Measurements from ENCODE around the gene ULK2. TPM values are rescaled to one million over a fixed set of nuclear protein-coding genes. Genes with fewer than 3 reads are reported as not detected.

ULK2 gene
- total RNA-seq, 1 donor from 2014 or later = 24.5 TPM

DNA sequence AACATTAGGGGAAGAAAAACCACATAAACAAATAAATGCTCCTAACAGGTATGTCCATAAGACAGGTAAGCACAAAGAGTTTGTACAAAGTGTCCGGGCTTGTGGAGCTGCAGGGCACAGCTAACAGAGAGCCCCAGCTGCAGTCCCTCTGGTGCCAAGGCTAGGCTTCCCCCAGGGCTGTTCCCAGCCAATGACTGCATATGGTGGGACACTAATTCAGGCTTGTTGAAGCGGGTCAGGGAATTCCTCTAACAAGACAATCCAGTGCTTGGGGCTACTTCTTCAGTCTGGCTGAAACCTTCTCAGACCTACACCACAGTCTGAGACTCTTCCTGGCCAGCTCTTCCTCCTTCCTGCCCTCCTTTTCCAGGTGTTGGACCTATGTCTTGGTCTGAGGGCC is 67.9 kb downstream of the ULK2 start:
- Histone ChIP-seq H3K36me3 (ENCODE audit: control insufficient read depth, insufficient read depth, low read length) (peaks cover 2% of the 10 kb centered on the region), H3K27me3 (ENCODE audit: control insufficient read depth, insufficient read depth, low read length) (no peaks in the 10 kb centered on the region), H3K4me3 (ENCODE audit: low read depth, low read length) (no peak overlapping the region)
- TF ChIP-seq CTCF (IDR thresholded peaks at IDR 0.05; ENCODE audit: insufficient read depth, low read length, poor library complexity, severe bottlenecking) = no peak
- no peak for DNase-seq (ENCODE audit: low read depth)

DNA sequence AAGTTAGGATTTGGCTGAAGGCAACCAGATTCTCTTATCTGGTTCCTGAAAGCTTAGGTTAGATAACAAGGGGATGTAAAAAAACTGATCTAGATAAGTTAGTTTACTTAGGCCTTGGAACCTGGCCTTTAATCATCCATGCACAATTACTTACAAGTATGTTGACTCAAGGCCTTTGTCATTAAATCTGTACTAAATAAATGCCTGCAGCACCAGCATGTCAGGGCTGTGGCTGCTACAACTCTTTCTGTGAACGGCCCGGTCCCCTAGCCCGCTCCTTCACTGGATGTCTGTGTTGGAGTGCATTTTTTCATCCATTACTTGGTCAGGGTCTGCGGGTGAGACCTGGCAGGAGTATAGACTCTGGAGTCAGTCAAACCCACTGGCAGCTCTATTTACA is 71.3 kb downstream of the ULK2 start:
- DNase-seq (ENCODE audit: low read depth) = no peak
- Histone ChIP-seq H3K27me3 (ENCODE audit: control insufficient read depth, insufficient read depth, low read length) (no peaks in the 10 kb centered on the region), H3K4me3 (ENCODE audit: low read depth, low read length) (no peak overlapping the region), H3K36me3 (ENCODE audit: control insufficient read depth, insufficient read depth, low read length) (peaks cover 1% of the 10 kb centered on the region)
- TF ChIP-seq CTCF (IDR thresholded peaks at IDR 0.05; ENCODE audit: insufficient read depth, low read length, poor library complexity, severe bottlenecking) = no peak

DNA sequence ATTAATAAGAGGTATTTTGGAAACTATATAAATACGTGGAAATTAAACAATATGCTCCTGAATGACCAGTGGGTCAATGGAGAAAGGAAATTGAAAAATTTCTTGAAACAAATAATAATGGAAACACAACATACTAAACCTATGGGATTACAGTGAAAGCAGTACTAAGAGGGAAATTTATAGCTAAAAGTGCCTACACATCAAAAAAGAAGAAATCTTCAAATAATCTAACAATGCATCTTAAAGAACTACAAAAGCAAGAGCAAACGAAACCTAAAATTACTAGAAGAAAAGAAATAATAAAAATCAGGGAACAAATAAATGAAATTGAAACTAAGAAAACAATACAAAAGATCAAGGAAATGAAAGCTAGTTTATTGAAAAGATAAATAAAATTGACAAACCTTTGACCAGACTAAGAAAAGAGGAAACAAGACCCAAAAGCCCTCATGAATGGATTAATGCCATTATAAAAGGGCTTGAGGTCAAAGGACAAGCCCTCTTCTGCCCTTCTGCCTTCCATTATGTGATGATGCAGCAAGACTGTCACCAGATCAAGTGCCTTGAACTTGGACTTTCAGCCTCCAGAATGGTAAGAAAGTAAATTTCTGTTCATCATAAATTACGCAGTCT is 75.7 kb downstream of the ULK2 start:
- no peaks in the 10 kb centered on the region for H3K27me3 ChIP-seq (ENCODE audit: control insufficient read depth, insufficient read depth, low read length)
- peaks cover 1% of the 10 kb centered on the region for H3K36me3 ChIP-seq (ENCODE audit: control insufficient read depth, insufficient read depth, low read length)
- DNase-seq (ENCODE audit: low read depth) = no peak
- no peak overlapping the region for H3K4me3 ChIP-seq (ENCODE audit: low read depth, low read length)
- no peak for TF ChIP-seq CTCF (IDR thresholded peaks at IDR 0.05; ENCODE audit: insufficient read depth, low read length, poor library complexity, severe bottlenecking)

- no peak for TF ChIP-seq CTCF (IDR thresholded peaks at IDR 0.05; ENCODE audit: insufficient read depth, low read length, poor library complexity, severe bottlenecking)
- no peak for DNase-seq (ENCODE audit: low read depth)
- H3K36me3 ChIP-seq (ENCODE audit: control insufficient read depth, insufficient read depth, low read length) = no peaks in the 10 kb centered on the region
- no peak overlapping the region for H3K4me3 ChIP-seq (ENCODE audit: low read depth, low read length)
- no peaks in the 10 kb centered on the region for H3K27me3 ChIP-seq (ENCODE audit: control insufficient read depth, insufficient read depth, low read length)
Measured at GRCh38 chr17:19787733-19788357, 79.9 kb downstream of the ULK2 start.

DNA sequence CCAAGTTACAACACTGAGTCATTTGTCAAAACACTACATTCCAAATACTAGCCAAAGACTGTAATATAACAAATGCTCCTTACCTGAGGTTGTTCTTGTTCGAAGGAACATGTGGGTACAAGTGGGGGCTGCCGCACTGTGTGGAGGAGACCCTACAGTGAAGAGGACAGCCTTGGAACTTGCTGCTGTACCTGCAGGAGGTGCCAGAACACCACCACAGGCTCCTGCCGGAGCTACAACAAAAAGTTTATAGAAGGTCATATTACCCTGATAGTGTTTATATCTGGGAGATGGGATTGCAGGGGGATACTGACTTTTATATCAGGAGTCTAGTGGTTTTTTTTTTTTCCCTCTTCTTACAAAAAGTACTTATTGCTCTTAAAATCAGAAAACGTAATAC is 81.9 kb downstream of the ULK2 start:
- TF ChIP-seq CTCF (IDR thresholded peaks at IDR 0.05; ENCODE audit: insufficient read depth, low read length, poor library complexity, severe bottlenecking) = no peak
- Histone ChIP-seq H3K4me3 (ENCODE audit: low read depth, low read length) (no peak overlapping the region), H3K36me3 (ENCODE audit: control insufficient read depth, insufficient read depth, low read length) (no peaks in the 10 kb centered on the region), H3K27me3 (ENCODE audit: control insufficient read depth, insufficient read depth, low read length) (no peaks in the 10 kb centered on the region)
- DNase-seq (ENCODE audit: low read depth) = no peak

Data from kidney epithelial cell (primary cell).